ENCODE measurements around the gene PDP2.
"Not testable (repeated sequence)": the region's sequence is repeated elsewhere in the genome, so short reads cannot be mapped to it uniquely, and the experiment has no call there.

Gene PDP2

DNA sequence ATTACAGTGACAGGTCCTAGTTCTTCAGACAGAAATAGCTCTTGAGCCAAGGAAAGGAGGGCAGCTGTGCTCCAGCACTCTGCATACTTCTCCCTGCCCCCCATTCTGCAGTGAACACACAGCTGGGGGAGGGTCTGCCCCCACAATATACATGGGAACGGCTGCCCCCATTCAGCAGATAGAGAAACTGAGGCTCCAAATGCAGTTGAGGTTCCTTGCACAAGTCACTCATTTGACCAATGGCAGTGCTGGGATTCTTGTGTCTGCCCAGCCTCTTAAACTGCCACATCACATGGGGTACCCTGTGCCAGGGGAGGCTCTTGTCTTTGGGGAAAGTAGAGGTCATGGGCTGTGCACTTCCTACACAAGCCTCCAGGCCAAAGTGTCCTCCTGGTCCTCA lies 10.9 kb upstream of the PDP2 start:
- Histone ChIP-seq H3K27me3 (ENCODE audit: insufficient read depth, low read length) (no peaks in the 10 kb centered on the region), H2AK5ac (ENCODE audit: low read length) (no peak overlapping the region), H3K18ac (ENCODE audit: low read length) (no peak overlapping the region), H4K12ac (ENCODE audit: low read depth, low read length) (no peak overlapping the region), H3K27ac (ENCODE audit: low read depth, low read length) (no peak overlapping the region), H3K79me1 (ENCODE audit: low read length) (no peaks in the 10 kb centered on the region), H3K4me2 (ENCODE audit: low read length) (no peak overlapping the region), H3K36me3 (ENCODE audit: control insufficient read depth in 1 of 2, insufficient read depth in 2 of 2, low read length in 2 of 2) (no peaks in the 10 kb centered on the region), H3K14ac (ENCODE audit: low read length) (no peak overlapping the region), H2AFZ (ENCODE audit: insufficient read depth, low read length, poor library complexity) (no peak overlapping the region), H2BK12ac (ENCODE audit: low read length) (no peak overlapping the region), H3K79me2 (ENCODE audit: control insufficient read depth, insufficient read depth, low read length, poor library complexity) (no peaks in the 10 kb centered on the region), H3K9me3 (ENCODE audit: insufficient read depth, low read depth, low read length) (no peaks in the 10 kb centered on the region), H2BK120ac (ENCODE audit: insufficient read depth, low read length, poor library complexity) (no peak overlapping the region), H4K91ac (ENCODE audit: low read depth, low read length) (no peak overlapping the region), H3K9ac (ENCODE audit: low read length) (no peak overlapping the region), H3K4ac (ENCODE audit: low read depth, low read length) (no peak overlapping the region), H4K8ac (ENCODE audit: low read depth, low read length) (no peak overlapping the region), H3K4me3 (ENCODE audit: low read depth, low read length) (no peak overlapping the region), H3K23ac (ENCODE audit: low read length) (no peak overlapping the region), H3K4me1 (ENCODE audit: control insufficient read depth in 1 of 2, insufficient read depth in 2 of 2, low read length in 2 of 2) (peaks cover 2 to 8% of the 10 kb centered on the region in 2 experiments), H2BK5ac (ENCODE audit: low read depth, low read length, poor library complexity) (no peak overlapping the region)
- DNase-seq: no peak
- no CpG with 5 or more reads among the region's 1 CpG for WGBS (ENCODE audit: extremely low coverage, insufficient coverage, insufficient read length)

DNA sequence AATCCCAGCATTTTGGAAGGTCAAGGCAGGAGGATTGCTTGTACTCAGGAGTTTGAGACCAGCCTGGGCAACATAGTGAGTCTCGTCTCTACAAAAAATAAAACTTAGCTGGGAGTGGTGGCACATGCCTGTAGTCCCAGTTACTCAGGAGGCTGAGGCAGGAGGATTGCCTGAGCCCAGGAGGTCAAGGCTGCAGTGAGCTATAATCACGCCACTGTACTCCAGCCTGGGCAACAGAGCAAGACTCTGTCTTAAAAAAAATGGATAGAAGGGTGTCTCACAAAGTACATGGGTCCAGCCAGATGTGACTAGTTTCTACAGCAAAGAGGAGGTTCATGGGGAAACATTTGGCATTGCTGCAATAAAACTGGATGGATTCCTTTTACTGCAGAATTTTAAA lies 9.0 kb upstream of the PDP2 start:
- H3K23ac ChIP-seq (ENCODE audit: low read length); H3K27ac ChIP-seq (ENCODE audit: low read depth, low read length); H3K4ac ChIP-seq (ENCODE audit: low read depth, low read length): not testable (repeated sequence)

DNA sequence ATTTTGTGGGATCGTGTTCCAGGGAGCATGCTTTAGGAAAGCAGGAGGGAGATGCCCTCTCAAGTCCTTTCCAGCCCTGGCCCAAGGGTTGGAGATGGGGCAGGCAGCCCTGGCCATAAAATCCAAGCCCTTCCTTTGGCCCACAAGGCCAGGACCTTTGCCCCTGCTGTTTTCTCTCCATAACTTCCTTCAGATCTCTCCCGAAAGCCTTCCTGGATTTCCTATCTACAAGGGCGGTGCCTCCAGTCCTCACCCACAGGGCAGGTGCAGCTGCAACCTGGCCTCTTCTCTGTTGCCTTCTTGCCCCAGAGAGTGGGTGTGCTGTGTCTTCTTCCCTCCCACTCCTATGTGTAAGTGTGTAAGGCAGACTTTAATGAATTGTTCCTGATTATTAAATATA lies 8.5 kb upstream of the PDP2 start:
- Histone ChIP-seq H3K4me3 (ENCODE audit: low read depth, low read length) (no peak overlapping the region), H2AFZ (ENCODE audit: insufficient read depth, low read length, poor library complexity) (no peak overlapping the region), H4K91ac (ENCODE audit: low read depth, low read length) (no peak overlapping the region), H3K79me1 (ENCODE audit: low read length) (no peaks in the 10 kb centered on the region), H3K27me3 (ENCODE audit: insufficient read depth, low read length) (no peaks in the 10 kb centered on the region), H3K9me3 (ENCODE audit: insufficient read depth, low read depth, low read length) (no peaks in the 10 kb centered on the region), H3K36me3 (ENCODE audit: control insufficient read depth in 1 of 2, insufficient read depth in 2 of 2, low read length in 2 of 2) (no peaks in the 10 kb centered on the region), H2BK12ac (ENCODE audit: low read length) (no peak overlapping the region), H4K8ac (ENCODE audit: low read depth, low read length) (no peak overlapping the region), H3K14ac (ENCODE audit: low read length) (no peak overlapping the region), H3K23ac (ENCODE audit: low read length) (no peak overlapping the region), H2BK5ac (ENCODE audit: low read depth, low read length, poor library complexity) (no peak overlapping the region), H3K79me2 (ENCODE audit: control insufficient read depth, insufficient read depth, low read length, poor library complexity) (no peaks in the 10 kb centered on the region), H2AK5ac (ENCODE audit: low read length) (no peak overlapping the region), H3K4ac (ENCODE audit: low read depth, low read length) (no peak overlapping the region), H3K4me2 (ENCODE audit: low read length) (no peak overlapping the region), H3K27ac (ENCODE audit: low read depth, low read length) (no peak overlapping the region), H2BK120ac (ENCODE audit: insufficient read depth, low read length, poor library complexity) (no peak overlapping the region), H3K9ac (ENCODE audit: low read length) (no peak overlapping the region), H3K4me1 (ENCODE audit: control insufficient read depth in 1 of 2, insufficient read depth in 2 of 2, low read length in 2 of 2) (peaks cover 2 to 8% of the 10 kb centered on the region in 2 experiments), H4K12ac (ENCODE audit: low read depth, low read length) (no peak overlapping the region), H3K18ac (ENCODE audit: low read length) (no peak overlapping the region)
- no CpG with 5 or more reads among the region's 3 CpGs for WGBS (ENCODE audit: extremely low coverage, insufficient coverage, insufficient read length)
- DNase-seq: no peak

More for the DNA sequence above, 9.0 kb upstream of the PDP2 start:
- H2BK12ac ChIP-seq (ENCODE audit: low read length); H3K4me1 ChIP-seq (ENCODE audit: control insufficient read depth in 1 of 2, insufficient read depth in 2 of 2, low read length in 2 of 2); H3K4me3 ChIP-seq (ENCODE audit: low read depth, low read length); H3K36me3 ChIP-seq (ENCODE audit: control insufficient read depth in 1 of 2, insufficient read depth in 2 of 2, low read length in 2 of 2); H3K9ac ChIP-seq (ENCODE audit: low read length); H4K8ac ChIP-seq (ENCODE audit: low read depth, low read length); H3K18ac ChIP-seq (ENCODE audit: low read length); DNase-seq; H2AFZ ChIP-seq (ENCODE audit: insufficient read depth, low read length, poor library complexity); H3K4me2 ChIP-seq (ENCODE audit: low read length); H4K91ac ChIP-seq (ENCODE audit: low read depth, low read length); H2AK5ac ChIP-seq (ENCODE audit: low read length); H3K27me3 ChIP-seq (ENCODE audit: insufficient read depth, low read length); H4K12ac ChIP-seq (ENCODE audit: low read depth, low read length); H2BK120ac ChIP-seq (ENCODE audit: insufficient read depth, low read length, poor library complexity); H3K79me1 ChIP-seq (ENCODE audit: low read length); H2BK5ac ChIP-seq (ENCODE audit: low read depth, low read length, poor library complexity); H3K14ac ChIP-seq (ENCODE audit: low read length); H3K79me2 ChIP-seq (ENCODE audit: control insufficient read depth, insufficient read depth, low read length, poor library complexity); H3K9me3 ChIP-seq (ENCODE audit: insufficient read depth, low read depth, low read length): not testable (repeated sequence)
- WGBS (ENCODE audit: extremely low coverage, insufficient coverage, insufficient read length): no CpG with 5 or more reads among the region's 2 CpGs

DNA sequence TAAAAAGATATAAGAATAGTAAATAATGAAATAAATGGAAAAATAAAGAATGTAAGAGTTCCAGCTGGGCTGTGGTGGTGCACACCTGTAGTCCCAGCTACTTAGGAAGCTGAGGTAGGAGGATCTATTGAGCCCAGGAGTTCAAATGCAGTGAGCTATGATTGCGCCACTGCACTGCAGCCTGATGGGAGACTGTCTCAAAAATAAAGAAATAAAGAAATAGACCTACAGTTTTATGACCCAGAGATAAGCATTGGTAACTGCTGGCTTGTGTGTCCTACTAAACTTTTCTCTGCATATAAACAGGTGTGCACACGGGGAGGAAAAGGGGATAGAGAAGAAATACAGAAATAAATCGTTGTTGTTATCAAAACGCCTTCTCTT lies 7.8 kb upstream of the PDP2 start:
- Histone ChIP-seq H3K9me3 (ENCODE audit: insufficient read depth, low read depth, low read length) (no peaks in the 10 kb centered on the region), H3K4me3 (ENCODE audit: low read depth, low read length) (no peak overlapping the region), H3K9ac (ENCODE audit: low read length) (no peak overlapping the region), H2BK12ac (ENCODE audit: low read length) (no peak overlapping the region), H2BK5ac (ENCODE audit: low read depth, low read length, poor library complexity) (no peak overlapping the region), H2BK120ac (ENCODE audit: insufficient read depth, low read length, poor library complexity) (no peak overlapping the region), H3K79me1 (ENCODE audit: low read length) (no peaks in the 10 kb centered on the region), H2AFZ (ENCODE audit: insufficient read depth, low read length, poor library complexity) (peak overlapping the region; percentile 12), H3K4me1 (ENCODE audit: control insufficient read depth in 1 of 2, insufficient read depth in 2 of 2, low read length in 2 of 2) (peaks cover 2 to 8% of the 10 kb centered on the region in 2 experiments), H3K27ac (ENCODE audit: low read depth, low read length) (no peak overlapping the region), H4K91ac (ENCODE audit: low read depth, low read length) (no peak overlapping the region), H3K14ac (ENCODE audit: low read length) (no peak overlapping the region), H4K12ac (ENCODE audit: low read depth, low read length) (no peak overlapping the region), H3K79me2 (ENCODE audit: control insufficient read depth, insufficient read depth, low read length, poor library complexity) (no peaks in the 10 kb centered on the region), H3K23ac (ENCODE audit: low read length) (no peak overlapping the region), H3K18ac (ENCODE audit: low read length) (no peak overlapping the region), H2AK5ac (ENCODE audit: low read length) (no peak overlapping the region), H3K27me3 (ENCODE audit: insufficient read depth, low read length) (no peaks in the 10 kb centered on the region), H4K8ac (ENCODE audit: low read depth, low read length) (no peak overlapping the region), H3K36me3 (ENCODE audit: control insufficient read depth in 1 of 2, insufficient read depth in 2 of 2, low read length in 2 of 2) (no peaks in the 10 kb centered on the region), H3K4me2 (ENCODE audit: low read length) (peak overlapping the region; percentile 50), H3K4ac (ENCODE audit: low read depth, low read length) (no peak overlapping the region)
- WGBS (ENCODE audit: extremely low coverage, insufficient coverage, insufficient read length): no CpG with 5 or more reads among the region's 4 CpGs
- no peak for DNase-seq
